ENCODE measurements around the gene NRIP2.

The NRIP2 gene

GRCh38 chr12:2834581-2835491, at the start of gene NRIP2:
Gene NRIP2, minus strand, starts transcription at chr12:2835035. Its CDS starts 52 bp downstream, at chr12:2834983.
- Histone ChIP-seq H3K4me1 (ENCODE audit: insufficient read depth, low read length) (no peaks in the 10 kb centered on the region), H3K9me3 (ENCODE audit: insufficient read depth, low read length, severe bottlenecking) (no peaks in the 10 kb centered on the region), H2AFZ (ENCODE audit: low read depth, low read length) (no peak within 1 kb of the TSS), H3K79me2 (ENCODE audit: insufficient read depth, low read length) (no peaks in the 10 kb centered on the region), H3K4me2 (ENCODE audit: insufficient read depth, low read length) (no peak within 1 kb of the TSS), H4K20me1 (ENCODE audit: insufficient read depth, low read length) (no peaks in the 10 kb centered on the region), H3K27me3 (ENCODE audit: insufficient read depth, low read length, poor library complexity) (no peaks in the 10 kb centered on the region), H3K9ac (ENCODE audit: low read depth, low read length) (no peak within 1 kb of the TSS), H3K27ac (ENCODE audit: low read length) (no peak within 1 kb of the TSS), H3K36me3 (ENCODE audit: insufficient read depth, low read length) (peaks cover 15% of the 10 kb centered on the region; the same call in 1 of the 2 replicates), H3K4me3 (ENCODE audit: low read depth in 1 of 2, low read length in 2 of 2) (no peak within 1 kb of the TSS)
- DNase-seq (no peak), ATAC-seq (ENCODE audit: insufficient read depth, low read depth) (no peak; the same call in 2 of the 3 replicates)
- TF ChIP-seq CTCF (IDR thresholded peaks at IDR 0.05; ENCODE audit: borderline replicate concordance, extremely low read depth, low read length, poor library complexity, severe bottlenecking) (no peak), EZH2 (IDR thresholded peaks at IDR 0.05; ENCODE audit: borderline replicate concordance, low read depth, low read length, severe bottlenecking) (no peak)

GRCh38 chr12:2879853-2880252, 45.0 kb upstream of the NRIP2 start:
- Histone ChIP-seq H3K36me3 (ENCODE audit: insufficient read depth, low read length) (peaks cover 36% of the 10 kb centered on the region), H3K4me1 (ENCODE audit: insufficient read depth, low read length) (peaks cover 41% of the 10 kb centered on the region), H3K4me3 (ENCODE audit: low read depth in 1 of 2, low read length in 2 of 2) (no peak overlapping the region; a peak in 1 of 4 replicates), H3K9me3 (ENCODE audit: insufficient read depth, low read length, severe bottlenecking) (no peaks in the 10 kb centered on the region), H3K27ac (ENCODE audit: low read length) (0 out of 2 replicates have a peak overlapping the region, but pooled peaks have one; percentile 30), H3K9ac (ENCODE audit: low read depth, low read length) (peak overlapping the region; percentile 99), H4K20me1 (ENCODE audit: insufficient read depth, low read length) (peaks cover 47% of the 10 kb centered on the region), H3K4me2 (ENCODE audit: insufficient read depth, low read length) (peak overlapping the region; percentile 88), H3K27me3 (ENCODE audit: insufficient read depth, low read length, poor library complexity) (no peaks in the 10 kb centered on the region), H3K79me2 (ENCODE audit: insufficient read depth, low read length) (peaks cover 99% of the 10 kb centered on the region), H2AFZ (ENCODE audit: low read depth, low read length) (no peak overlapping the region)
- TF ChIP-seq CTCF (IDR thresholded peaks at IDR 0.05; ENCODE audit: borderline replicate concordance, extremely low read depth, low read length, poor library complexity, severe bottlenecking) (no peak), EZH2 (IDR thresholded peaks at IDR 0.05; ENCODE audit: borderline replicate concordance, low read depth, low read length, severe bottlenecking) (no peak)
- DNase-seq (no peak), ATAC-seq (ENCODE audit: insufficient read depth, low read depth) (no peak)

GRCh38 chr12:2877953-2878732, 43.3 kb upstream of the NRIP2 start:
- peak overlapping the region; percentile 88 for H3K4me2 ChIP-seq (ENCODE audit: insufficient read depth, low read length)
- H2AFZ ChIP-seq (ENCODE audit: low read depth, low read length), result peak overlapping the region; percentile 66
- no peaks in the 10 kb centered on the region for H3K27me3 ChIP-seq (ENCODE audit: insufficient read depth, low read length, poor library complexity)
- peaks cover 42% of the 10 kb centered on the region for H4K20me1 ChIP-seq (ENCODE audit: insufficient read depth, low read length)
- no peaks in the 10 kb centered on the region for H3K9me3 ChIP-seq (ENCODE audit: insufficient read depth, low read length, severe bottlenecking)
- H3K9ac ChIP-seq (ENCODE audit: low read depth, low read length), result peak overlapping the region; percentile 99
- H3K4me1 ChIP-seq (ENCODE audit: insufficient read depth, low read length), result peaks cover 54% of the 10 kb centered on the region
- no peak for ATAC-seq (ENCODE audit: insufficient read depth, low read depth)
- TF ChIP-seq EZH2 (IDR thresholded peaks at IDR 0.05; ENCODE audit: borderline replicate concordance, low read depth, low read length, severe bottlenecking) (no peak), CTCF (IDR thresholded peaks at IDR 0.05; ENCODE audit: borderline replicate concordance, extremely low read depth, low read length, poor library complexity, severe bottlenecking) (peak; percentile 26)
- H3K36me3 ChIP-seq (ENCODE audit: insufficient read depth, low read length), result peaks cover 48% of the 10 kb centered on the region
- H3K79me2 ChIP-seq (ENCODE audit: insufficient read depth, low read length), result peaks cover 100% of the 10 kb centered on the region
- peak overlapping the region; percentile 36 to 87 for H3K4me3 ChIP-seq (ENCODE audit: low read depth in 1 of 2, low read length in 2 of 2)
- no peak for DNase-seq
- H3K27ac ChIP-seq (ENCODE audit: low read length), result peak overlapping the region; percentile 89

All from DND-41 (cell line).